ENCODE data around the gene DDRGK1. TPM values are rescaled to one million over a fixed set of nuclear protein-coding genes. Genes with fewer than 3 reads are reported as not detected.

Gene DDRGK1
- total and polyA plus RNA-seq, 2 of the 8 experiments (the other 6 are each of a cell fraction or from before 2014, with no cell fraction given) = 29.4 to 42.0 TPM

- TF ChIP-seq CHD7 (IDR thresholded peaks at IDR 0.05; ENCODE audit: insufficient replicate concordance, low read length) (no peak), EZH2 (IDR thresholded peaks at IDR 0.05; ENCODE audit: low read depth, low read length, severe bottlenecking) (no peak), ATF3 (IDR thresholded peaks at IDR 0.05; ENCODE audit: insufficient read depth, low read depth, low read length) (no peak), KDM1A (IDR thresholded peaks at IDR 0.05; ENCODE audit: borderline replicate concordance, low read length) (no peak), PHF8 (conservative IDR thresholded peaks at IDR 0.05; ENCODE audit: low read depth, low read length) (no peak), EGR1 (IDR thresholded peaks at IDR 0.05; ENCODE audit: borderline replicate concordance, low read depth, low read length) (no peak), SP1 (IDR thresholded peaks at IDR 0.05; ENCODE audit: low read depth, low read length) (no peak), CBX8 (IDR thresholded peaks at IDR 0.05; ENCODE audit: borderline replicate concordance, low read depth, low read length) (no peak), SUZ12 (IDR thresholded peaks at IDR 0.05; ENCODE audit: low read length) (no peak), POLR2A (IDR thresholded peaks at IDR 0.05; ENCODE audit: control extremely low read depth in 1 of 2, low read depth in 2 of 2, low read length in 2 of 2) (no peak)
Observed at GRCh38 chr20:3210346-3210745, 5.9 kb upstream of the DDRGK1 start (continued).
